Hematopoietic multipotent progenitor cell treated with erythropoietin and hydrocortisone succinate and interleukin-3 and kit ligand, for 15 days (in vitro differentiated cells): ENCODE data around the gene SLC47A2.
"Not testable (repeated sequence)": the region's sequence is repeated elsewhere in the genome, so short reads cannot be mapped to it uniquely, and the experiment has no call there.

Source experiments
- DNase-seq: peaks from one replicate; pipeline ENCODE4 v3.0.0-alpha.2; 2015; ENCODE audit warnings: low spot score

SLC47A2 gene

DNA sequence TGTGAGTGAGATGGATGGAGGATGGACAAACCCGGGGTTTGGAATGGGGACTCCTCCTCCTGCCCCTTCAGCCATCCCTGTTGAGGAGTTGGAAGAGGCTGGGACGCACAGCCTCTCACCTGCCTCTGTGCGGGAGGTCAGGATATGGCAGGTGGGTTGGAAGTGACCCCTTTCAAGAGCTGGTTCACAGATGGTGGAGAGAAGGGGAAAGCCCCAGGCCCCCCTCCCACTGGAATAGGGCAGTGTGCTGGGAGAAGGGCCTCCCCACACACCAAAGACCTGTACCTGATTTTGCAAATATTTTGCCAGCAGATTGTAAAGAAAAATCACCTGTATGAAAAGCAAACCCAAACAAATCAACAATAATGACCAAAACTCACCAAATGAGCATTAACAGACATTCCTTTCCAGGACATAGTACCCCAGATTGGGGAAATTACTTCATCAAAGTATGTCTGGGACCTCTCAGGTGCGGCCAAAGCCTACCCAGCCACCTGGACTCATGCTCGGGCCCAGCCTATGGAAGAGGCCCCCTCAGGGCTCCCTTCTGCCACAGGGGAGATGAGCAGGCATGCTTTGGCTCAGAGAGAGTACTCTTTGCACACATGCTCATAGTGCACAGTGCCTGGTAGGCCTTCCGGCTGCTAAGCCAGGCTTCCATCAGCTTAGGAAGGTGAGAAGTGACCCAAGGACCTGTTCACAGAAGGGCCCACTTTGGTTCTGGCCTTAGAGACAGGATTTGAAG lies 7.8 kb downstream of the SLC47A2 start:
- no peak for DNase-seq

DNA sequence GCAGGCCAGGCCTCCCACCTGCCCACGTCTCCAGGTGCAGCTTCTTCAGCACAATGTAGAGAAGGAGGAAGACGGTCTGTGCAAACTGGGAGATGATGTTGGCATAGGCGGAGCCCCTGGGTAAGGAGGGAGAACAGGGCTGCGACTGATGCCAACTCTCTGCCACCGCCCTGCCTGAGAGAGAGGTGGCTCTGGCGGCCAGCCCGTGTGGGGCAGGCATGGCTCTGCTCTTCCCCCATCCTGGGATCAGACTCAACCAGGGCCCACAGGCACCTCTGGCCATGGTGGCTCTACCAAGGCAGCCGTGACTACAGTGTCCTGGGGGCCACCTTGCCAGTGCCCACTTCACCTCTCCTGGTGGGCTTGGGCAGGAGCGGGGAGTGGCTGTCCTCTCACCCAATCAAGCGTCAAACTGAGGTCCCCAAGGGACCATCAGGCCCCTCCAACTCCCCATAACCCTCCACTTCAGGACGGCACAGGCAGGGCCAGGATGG lies 8.6 kb downstream of the SLC47A2 start:
- DNase-seq, result no peak

DNA sequence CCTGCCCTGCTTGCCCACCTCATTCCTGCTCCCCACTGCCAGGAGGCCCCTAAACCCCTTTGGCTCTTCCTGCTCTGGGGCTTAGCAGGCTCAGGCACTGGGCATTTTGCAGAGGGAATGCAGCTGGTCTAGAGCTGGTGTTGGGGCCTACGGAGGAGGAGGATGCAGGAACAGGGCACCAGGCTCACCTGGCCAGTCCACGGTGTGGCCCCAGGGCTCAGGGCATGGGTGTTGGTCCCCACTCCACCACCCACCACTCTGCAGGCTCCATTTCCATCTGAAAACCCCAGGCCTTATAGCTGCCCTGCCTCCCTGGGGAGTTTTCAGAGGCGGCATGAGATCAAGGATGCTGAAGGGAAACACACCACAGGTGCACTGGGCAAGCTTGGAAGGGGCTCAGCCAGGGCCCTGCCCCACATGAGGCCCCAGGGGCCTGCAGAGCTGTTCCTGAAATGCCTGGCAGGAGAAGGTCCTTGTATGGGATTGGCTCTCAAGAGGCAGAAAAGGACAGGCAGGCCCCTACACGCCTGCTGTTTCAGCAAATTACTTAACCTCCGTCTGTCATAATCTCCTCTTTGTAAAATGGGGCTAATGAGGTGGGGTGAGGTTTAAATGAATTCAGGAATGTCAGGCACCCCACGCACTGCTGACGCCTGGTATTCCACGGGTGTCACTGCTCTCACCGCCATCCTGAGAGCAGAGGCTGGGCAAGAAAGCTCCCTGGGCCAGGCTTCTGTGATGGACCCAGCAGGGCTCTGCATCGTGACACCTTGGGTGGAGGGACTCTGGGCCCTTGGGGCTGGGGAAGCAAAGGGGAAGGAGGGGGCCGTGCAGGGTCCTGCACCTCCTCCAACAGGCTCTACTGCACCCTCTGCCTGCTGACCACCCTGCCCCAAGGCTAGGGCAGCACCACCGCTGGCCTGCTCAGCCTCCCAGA lies 9.3 kb downstream of the SLC47A2 start:
- DNase-seq, result no peak

DNA sequence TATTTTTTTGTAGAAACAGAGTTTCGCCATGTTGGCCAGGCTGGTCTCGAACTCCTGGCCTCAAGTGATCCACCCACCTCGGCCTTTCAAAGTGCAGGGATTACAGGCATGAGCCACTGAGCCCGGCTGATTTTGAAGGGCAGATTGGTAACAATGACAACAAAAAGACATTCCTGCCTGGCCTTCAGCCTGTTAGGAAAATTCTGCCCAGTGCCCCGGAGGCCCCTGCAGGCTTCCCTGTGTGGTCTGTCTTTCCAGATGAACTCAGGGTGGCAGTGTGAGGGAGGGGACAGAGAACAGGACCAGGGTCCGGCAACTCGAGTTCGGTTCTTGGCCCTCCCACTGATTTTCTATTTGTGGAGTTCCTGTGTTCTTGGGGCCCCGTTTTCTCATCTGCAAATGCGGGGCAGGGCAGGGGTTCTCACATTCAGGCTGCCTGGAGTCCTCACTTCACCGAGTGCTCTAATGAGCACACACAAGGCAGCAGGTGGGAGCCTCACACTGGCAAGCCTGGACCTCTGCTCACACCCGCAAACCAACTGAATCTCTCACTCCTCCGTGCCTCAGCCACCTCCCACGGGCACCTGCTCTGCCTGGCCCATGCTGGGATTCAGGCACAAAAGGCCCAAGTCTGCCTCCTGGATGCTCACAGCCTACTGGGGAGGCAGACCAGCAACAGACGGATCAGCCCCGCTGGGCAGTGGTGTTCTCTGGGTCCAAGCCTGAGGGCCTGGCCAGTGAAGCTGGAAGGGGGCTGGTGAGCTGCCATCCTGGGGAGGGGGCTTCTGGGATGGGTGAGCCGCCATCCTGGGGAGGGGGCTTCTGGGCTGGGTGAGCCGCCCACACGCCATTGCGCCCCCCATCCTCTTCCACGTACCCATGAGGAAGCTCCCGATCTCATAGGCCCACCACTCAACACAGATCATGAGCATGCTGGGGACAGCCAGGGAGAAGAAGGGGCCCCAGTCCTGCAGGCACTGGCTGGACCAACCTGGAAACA lies 10.3 kb downstream of the SLC47A2 start:
- no peak for DNase-seq

DNA sequence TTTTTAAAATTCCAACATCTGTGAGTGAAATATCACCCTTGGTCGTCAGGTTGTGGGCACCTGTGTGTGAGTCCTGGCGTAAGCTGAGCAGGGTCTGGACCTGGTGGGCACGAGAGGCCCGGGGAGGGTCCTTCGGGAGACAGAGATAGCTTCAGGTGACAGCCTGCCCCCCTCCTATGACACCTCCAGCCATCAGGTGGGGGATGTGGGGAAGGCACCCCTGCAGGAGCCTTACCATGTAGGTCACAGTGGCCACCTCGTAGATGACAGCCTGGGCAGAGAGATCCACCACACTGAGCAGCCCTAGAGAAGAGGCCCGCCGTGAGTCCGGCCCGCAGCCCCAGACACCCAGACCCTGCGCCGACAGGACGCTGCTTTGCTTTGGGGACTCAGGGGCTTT lies 11.2 kb downstream of the SLC47A2 start:
- DNase-seq, result no peak

DNA sequence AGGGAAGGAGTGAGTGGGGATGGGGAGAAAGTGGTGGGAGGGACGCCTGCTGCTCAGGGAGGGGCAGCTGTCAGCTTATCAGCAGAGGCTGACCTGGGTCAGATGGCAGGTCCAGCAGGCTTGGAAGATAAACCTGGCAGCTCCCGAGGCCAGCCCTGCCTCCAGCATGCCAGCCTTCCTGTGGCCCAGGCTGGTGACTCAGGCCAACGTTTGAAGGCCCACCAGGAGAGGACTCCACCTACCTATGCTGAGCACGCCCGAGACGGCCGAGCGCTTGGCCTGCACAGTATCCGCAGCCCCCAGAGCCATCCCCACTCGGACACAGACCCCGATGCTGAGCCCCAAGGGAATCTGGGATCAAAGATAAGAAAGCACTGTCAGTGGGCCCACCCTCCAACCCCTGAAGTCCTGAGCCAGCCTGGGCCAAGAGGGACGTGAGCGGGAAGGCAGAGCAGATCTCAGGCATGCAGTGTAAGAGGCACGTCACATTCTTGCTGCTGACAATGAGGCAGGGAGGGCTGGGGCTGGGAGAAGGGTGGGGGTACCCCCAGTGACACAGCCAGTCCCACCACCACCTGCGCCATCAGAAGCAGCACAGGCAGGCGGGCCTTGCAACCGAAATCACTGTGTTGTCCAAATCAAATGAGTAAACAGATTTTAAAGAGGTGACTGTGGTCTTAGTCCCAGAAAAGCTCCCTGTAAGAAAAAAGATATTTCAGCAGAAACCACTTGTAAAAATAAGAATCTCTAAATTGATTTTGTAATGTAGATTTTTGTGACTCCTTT lies 12.4 kb downstream of the SLC47A2 start:
- no peak for DNase-seq

DNA sequence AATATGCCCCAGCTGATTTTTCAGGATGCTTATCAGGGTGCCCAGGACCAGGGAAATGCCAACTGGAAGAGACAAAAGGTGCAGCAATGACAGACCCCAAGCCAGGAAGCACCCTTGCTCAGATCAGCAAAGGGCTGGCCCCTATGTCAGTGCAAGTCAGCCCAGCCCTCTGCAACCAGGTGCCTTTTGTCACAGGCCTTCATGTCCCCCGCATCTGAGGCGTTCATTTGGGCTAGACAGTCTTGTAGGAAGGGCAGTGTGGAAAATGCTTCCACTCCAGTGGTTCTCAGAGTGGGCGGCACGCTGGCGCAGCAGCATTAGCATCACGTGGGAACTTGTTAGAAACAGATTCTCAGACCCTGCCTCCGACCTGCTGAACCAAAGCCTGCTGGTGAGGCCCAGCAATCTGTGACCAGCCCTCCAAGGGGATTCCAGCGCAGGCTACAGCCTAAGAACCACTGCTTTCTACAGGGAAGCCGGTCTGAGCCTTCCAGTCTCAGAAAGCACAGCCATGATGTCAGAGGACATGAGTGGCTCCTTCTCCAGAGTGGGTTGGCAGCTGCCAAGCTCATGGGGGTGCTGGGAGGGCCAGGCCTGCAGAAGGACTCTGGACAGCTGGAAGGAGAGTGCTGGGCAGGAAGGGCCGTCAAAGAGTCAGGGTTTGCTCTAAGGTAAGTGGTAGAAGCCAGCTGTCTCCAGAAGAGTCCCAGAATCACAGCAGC lies 13.1 kb downstream of the SLC47A2 start:
- DNase-seq, result no peak

DNA sequence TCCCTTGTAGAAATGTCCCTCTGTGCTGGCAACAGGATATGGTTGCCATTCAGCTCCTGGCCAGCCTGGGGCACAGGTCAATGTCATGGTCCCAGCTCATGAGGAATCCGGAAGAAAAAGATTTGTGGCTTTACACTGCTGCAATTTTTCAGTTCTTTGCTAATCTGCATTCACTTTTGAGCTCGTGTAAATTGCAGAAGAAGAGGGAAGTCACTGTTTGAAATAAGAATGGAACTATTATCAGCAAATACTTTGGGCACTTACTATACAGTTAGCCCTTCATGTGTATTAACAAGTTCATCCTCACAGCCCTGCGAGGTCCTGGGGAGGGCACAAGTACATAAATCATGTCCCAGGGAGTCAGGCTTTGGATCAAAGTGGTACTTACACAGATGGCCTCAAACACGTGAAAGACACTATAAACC lies 14.2 kb downstream of the SLC47A2 start:
- DNase-seq, result no peak

DNA sequence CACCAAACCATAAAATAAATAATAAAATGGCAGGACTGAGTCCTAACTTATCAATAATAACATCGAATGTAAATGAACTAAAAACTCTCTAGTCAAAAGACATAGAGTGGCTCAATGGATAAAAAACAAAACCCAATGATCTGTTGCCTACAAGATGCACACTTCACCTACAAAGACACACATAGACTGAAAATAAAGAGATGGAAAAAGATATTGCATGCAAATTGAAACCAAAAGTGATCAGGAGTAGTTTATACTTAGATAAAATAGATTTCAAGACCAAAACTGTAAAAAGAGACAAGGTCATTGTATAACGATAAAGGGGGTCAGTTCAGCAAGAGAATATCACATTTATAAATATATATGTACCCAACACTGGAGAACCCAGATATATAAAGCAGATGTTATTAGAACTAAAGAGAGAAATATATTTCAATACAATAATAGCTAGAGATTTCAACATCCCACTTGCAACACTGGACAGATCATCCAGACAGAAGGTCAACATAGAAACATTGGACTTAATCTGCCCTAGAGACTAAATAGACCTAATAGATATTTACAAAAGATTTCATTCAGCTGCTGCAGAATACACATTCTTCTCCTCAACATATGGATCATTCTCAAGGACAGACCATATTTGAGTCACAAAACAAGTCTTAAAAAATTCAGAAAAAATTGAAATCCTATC lies 29.8 kb downstream of the SLC47A2 start:
- DNase-seq, result no peak

DNA sequence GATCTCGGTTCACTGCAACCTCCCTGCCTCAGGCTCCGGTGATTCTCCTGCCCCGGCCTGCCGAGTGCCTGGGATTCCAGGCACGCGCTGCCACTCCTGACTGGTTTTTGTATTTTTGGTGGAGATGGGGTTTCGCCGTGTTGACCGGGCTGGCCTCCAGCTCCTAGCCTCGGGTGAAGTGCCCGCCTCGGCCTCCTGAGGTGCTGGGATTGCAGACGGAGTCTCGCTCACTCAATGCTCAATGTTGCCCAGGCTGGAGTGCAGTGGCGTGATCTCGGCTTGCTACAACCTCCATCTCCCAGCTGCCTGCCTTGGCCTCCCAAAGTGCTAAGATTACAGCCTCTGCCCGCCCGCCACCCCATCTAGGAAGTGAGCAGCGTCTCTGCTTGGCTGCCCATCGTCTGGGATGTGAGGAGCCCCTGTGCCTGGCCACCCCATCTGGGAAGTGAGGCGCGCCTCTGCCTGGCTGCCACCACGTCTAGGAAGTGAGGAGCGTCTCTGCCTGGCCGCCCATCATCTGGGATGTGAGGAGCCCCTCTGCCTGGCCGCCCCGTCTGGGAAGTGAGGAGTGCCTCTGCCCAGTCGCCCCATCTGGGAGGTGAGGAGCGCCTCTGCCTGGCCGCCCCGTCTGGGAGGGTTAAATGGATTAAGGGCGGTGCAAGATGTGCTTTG lies 31.3 kb downstream of the SLC47A2 start:
- DNase-seq, result not testable (repeated sequence)

DNA sequence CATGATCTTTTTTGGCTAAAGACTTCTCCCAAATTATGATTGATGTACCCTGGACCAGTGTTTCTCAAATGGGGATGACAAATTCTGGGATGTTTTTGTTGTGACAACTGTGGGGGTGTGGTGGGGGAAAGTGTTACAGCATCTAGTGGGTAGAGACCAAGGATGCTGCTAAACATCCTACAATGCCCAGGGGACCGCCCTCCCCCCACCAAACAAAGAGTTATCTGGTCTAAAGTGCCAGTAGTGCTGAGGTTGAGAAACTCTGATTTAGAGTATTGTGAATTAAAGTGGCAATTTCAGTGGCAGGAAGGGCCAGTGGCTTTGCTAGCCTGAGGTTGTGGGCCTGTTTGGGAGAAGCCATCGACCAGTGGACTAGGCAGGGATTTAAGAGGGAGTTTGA lies 33.3 kb downstream of the SLC47A2 start:
- DNase-seq, result no peak

DNA sequence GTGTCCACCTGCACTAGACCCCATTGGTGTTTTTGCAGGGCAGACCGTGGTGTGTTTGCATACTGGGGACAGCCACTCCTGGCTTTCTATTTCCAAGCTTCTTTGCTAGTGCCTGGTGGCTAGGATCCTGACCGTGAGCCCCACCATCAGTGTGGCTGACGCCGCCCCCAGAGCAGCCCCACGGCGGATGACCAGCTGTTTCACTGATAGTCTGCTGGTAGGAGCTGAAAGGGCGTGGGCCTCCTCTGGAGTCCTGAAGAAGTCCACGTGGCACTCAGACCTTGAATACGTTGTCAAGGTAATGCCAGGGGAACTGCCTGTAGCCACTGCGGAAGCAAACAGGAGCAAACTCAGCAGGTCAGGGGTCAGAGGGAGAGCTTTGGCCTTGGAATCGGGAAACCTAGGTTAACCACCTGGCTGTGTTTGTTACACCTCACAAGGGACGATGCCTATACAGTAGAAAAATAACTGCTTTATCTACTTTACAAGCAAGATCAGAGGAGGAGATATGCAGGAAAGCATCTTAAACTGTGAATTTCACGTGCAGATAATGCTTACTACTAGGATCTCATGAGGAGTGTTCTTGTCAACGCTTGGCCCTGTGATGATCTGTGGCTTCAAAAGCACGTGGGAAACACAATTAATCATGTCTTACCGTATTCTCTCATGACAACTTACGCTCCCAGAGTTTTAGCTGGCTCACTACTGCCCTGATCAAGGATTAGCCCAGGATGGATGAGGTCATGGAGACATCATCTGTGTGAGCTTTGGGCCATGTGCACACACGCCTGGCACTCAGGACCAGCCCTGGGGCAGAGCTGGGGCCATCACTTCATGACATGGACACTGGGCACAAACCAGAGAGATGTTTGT lies 37.6 kb downstream of the SLC47A2 start:
- DNase-seq, result no peak

DNA sequence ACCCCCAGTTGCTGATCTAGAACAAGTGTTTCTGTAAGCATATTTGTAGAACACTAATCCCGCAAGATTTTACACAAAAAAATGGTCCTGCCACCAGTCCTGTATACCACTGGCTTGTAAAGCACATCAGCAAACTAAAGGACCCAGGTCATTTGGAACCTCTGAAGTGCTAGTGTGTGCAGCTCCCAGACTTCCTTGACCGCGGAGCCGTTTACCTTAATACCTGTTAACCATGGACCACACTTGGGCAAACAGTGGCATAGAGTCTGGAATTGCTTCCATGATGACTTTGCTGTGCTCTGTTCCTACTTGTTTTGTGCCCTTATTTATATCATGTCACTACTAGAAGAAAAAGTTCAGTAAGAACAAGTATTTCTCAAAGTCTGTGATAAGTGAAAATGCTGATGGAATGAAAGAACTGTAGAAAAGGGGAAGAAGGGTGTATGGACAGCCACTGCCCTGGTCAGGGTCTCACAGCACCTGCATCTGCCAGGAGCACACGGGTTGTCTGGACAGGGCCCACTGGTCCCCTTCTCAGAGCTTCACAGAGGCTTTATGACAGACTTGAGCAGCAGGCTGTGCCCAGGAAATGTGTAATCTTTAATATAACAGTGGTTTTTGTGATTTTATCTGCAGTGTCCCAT lies 38.5 kb downstream of the SLC47A2 start:
- DNase-seq, result no peak

DNA sequence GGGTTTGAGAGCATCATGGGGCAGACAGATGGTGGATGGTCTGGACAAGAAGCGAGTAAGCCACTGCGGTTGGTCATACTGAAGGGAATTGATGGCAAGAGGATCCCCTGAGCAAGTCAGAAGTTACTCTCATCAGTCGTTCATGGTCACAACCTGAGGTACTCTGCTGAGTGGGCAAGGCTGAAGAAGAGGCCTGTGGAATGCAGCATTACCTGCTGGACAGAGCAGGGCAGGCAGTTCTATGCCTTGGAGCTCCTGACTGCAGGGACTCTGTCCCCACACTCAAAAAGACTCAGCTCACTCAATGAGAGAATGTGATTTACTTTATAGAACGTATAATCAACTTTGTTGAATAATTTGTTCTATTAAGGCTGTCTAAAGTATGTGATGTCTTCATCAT lies 39.5 kb downstream of the SLC47A2 start:
- no peak for DNase-seq

DNA sequence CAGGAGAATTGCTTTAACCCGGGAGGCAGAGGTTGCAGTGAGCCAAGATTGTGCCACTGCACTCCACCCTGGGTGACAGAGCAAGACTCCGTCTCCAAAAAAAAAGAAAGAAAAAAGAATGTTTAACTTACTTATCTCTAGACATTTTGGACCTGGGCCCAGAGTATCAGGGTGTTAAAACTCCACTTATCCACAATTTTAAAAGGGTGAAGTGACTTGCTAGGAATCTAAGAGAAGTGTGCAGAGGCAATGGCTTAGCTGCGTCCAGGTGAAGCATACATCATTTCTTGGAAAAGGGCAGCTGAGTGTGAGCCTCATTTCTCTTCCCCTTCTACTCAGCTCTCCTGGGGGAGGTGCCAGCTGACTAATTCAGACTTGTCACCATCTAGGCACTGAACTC lies 42.8 kb downstream of the SLC47A2 start:
- DNase-seq, result no peak

DNA sequence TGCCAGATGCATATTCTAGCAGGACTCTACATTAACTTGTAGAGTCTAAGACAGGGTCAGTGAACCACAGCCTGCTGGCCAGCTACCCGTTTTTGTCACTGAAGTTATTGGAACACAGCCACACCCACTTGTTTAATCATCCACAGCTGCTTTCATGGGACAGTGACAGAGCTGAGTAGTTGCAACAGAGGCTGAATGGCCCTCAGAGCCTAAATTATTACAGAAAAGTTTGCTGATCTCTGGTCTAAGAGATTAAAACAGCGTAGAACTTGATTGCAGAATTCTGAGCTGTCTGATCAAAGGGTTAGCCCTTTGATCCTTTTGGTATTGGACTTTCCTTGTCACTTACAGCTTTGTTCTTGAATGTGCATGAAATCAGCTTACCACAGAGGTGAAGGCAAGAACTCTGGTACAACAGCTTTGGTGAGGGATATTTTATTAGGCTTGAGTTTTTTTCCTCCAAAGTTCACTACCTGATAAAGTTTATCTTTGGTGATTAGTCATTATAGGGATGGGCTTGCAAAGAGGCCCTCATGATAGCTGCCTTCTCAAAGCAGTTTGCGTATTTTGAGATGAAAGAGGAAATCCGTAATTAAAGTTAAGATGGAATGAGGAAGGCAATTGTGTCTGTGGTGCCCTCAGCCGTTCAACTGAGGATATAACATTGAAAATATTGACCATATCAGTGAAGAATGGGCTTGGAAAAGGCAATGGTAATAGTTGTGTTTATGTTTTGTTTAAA lies 44.2 kb downstream of the SLC47A2 start:
- DNase-seq, result peak; percentile 15

DNA sequence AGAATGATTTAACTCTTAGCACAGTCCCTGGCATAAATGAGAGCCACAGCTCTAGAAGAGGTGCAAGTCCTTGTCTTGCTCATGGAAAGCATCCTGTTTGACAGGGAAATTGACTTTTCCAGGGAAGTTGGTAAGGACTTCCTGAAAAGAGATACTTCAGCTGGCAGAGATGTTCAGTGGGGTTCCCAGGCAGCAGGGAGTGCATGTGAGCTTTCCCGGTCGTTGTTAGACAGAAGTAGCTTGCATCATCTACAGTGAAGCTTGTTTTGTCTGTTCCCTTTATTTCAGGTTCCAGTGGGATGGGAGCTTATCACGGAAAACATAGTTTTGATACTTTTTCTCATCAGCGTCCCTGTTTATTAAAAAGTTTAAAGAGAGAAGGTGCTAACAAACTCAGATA lies 45.0 kb downstream of the SLC47A2 start:
- no peak for DNase-seq
